Tibial nerve (tissue), 3 donors: Measurements from ENCODE around the gene RASD2.

Experiments
- POLR2A ChIP-seq, 2 donors: fragments of 450-650 bp; IDR thresholded peaks; one replicate each; pipeline ENCODE4 v1.6.1; 2017; ENCODE audit warnings: antibody characterized with exemption in 2 of 2, mild to moderate bottlenecking in 2 of 2, moderate library complexity in 2 of 2
- TF ChIP-seq, protein P1 (sequence below), 5 experiments: fragments of 200-600 bp in 3 of 5; fragments of 450-650 bp in 2 of 5; sonication (generic) in 3 of 5; IDR thresholded peaks; one replicate each; pipeline ENCODE4 v1.5.1; 2016 to 2019; ENCODE audit warnings: antibody characterized with exemption in 5 of 5, mild to moderate bottlenecking in 3 of 5, moderate library complexity in 2 of 5

DNA sequence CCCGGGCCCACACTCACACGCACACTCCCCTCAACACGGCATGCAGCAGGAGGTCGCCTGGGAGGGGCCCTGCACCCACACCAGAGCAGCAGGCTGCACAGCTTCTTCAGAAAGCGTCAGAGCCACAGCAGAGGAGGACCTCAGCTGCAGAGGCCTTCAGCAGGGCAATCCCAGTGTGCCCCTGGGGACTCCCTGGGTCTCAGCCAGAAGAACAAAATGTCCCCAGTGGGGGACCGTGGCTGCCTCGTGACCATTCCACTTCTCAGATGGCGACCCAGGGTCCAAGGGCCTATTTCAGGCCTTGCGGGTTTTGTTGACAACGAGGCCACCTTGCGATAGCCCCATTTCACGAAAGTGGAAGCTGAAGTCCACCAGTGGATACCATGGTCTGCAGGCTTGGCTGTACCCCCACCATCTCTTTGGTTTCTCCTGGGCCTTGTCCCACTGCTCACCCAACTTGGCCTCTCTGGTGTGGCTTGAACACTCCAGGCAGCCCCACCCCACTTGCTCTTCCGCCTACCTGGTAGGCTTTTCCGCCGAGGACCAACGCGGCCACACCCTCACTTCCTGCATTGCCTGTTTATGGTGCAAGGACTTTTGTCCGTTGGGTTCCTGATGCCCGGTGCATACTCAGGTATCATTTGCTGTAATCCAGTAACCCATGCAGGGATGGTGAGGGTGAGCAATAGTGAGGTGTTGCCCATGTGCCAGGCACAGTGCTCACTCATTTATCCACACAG, 38.4 kb downstream of the RASD2 start:
- TF ChIP-seq, protein P1, sequence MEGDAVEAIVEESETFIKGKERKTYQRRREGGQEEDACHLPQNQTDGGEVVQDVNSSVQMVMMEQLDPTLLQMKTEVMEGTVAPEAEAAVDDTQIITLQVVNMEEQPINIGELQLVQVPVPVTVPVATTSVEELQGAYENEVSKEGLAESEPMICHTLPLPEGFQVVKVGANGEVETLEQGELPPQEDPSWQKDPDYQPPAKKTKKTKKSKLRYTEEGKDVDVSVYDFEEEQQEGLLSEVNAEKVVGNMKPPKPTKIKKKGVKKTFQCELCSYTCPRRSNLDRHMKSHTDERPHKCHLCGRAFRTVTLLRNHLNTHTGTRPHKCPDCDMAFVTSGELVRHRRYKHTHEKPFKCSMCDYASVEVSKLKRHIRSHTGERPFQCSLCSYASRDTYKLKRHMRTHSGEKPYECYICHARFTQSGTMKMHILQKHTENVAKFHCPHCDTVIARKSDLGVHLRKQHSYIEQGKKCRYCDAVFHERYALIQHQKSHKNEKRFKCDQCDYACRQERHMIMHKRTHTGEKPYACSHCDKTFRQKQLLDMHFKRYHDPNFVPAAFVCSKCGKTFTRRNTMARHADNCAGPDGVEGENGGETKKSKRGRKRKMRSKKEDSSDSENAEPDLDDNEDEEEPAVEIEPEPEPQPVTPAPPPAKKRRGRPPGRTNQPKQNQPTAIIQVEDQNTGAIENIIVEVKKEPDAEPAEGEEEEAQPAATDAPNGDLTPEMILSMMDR (IDR thresholded peaks at IDR 0.05), result no peak
- TF ChIP-seq POLR2A (IDR thresholded peaks at IDR 0.05), result no peak
